ENCODE measurements around the gene SRR.
"Not testable (repeated sequence)": the region's sequence is repeated elsewhere in the genome, so short reads cannot be mapped to it uniquely, and the experiment has no call there.

DNA sequence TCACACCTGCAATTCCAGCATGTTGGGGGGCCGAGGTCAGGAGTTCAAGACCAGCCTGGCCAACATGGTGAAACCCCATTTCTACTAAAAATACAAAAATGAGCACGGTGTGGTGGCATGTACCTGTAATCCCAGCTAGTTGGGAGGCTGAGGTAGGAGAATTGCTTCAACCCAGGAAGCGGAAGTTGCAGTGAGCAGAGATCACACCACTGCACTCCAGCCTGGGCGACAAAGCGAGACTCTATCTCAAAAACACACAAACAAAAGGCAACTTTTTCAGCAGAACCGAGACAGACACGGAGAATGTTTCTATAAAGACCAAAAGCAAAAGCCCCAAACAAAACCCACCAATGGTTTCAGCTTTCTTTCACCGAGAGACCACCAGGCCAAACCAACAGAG lies 44.9 kb upstream of the SRR start:
- not testable (repeated sequence) for TF ChIP-seq RARB, ZFP3, GLIS3, ESRRG, ISL1 (CRISPR knock-in tag; IDR thresholded peaks at IDR 0.05)
